Ishikawa (cell line): ENCODE data around the gene TLDC2.
A peak's percentile ranks its signal among the peaks of the same experiment; 100 is the strongest.

Experiments used
- CEBPB ChIP-seq: IDR thresholded peaks from 2 replicates; pipeline ENCODE4 v1.6.1; 2012
- CREB1 ChIP-seq: IDR thresholded peaks from 2 replicates; pipeline ENCODE4 v1.6.1; 2012; ENCODE audit warnings: low read depth
- EGR1 ChIP-seq: IDR thresholded peaks from 2 replicates; pipeline ENCODE4 v1.6.1; 2012
- EP300 ChIP-seq: IDR thresholded peaks from 2 replicates; pipeline ENCODE4 v1.6.1; 2012; ENCODE audit warnings: borderline replicate concordance
- FOXM1 ChIP-seq: IDR thresholded peaks from 2 replicates; pipeline ENCODE4 v1.6.1; 2012; ENCODE audit warnings: low read depth, borderline replicate concordance
- MAX ChIP-seq: IDR thresholded peaks from 2 replicates; pipeline ENCODE4 v1.6.1; 2012
- NFIC ChIP-seq: IDR thresholded peaks from 2 replicates; pipeline ENCODE4 v1.6.1; 2012
- RAD21 ChIP-seq: IDR thresholded peaks from 2 replicates; pipeline ENCODE4 v1.6.1; 2012; ENCODE audit warnings: low read depth
- REST ChIP-seq: IDR thresholded peaks from 2 replicates; pipeline ENCODE4 v1.6.1; 2012; ENCODE audit warnings: low read depth, mild to moderate bottlenecking
- TAF1 ChIP-seq: IDR thresholded peaks from 2 replicates; pipeline ENCODE4 v1.6.1; 2012; ENCODE audit warnings: low read depth, mild to moderate bottlenecking
- TCF12 ChIP-seq: IDR thresholded peaks from 2 replicates; pipeline ENCODE4 v1.6.1; 2012; ENCODE audit warnings: low read depth
- TEAD4 ChIP-seq: IDR thresholded peaks from 2 replicates; pipeline ENCODE4 v1.6.1; 2012
- YY1 ChIP-seq: IDR thresholded peaks from 2 replicates; pipeline ENCODE4 v1.6.1; 2012; ENCODE audit warnings: low read depth
- ZBTB7A ChIP-seq: IDR thresholded peaks from 2 replicates; pipeline ENCODE4 v1.6.1; 2012; ENCODE audit warnings: low read depth
- TF ChIP-seq, protein P1 (sequence below): IDR thresholded peaks from 2 replicates; pipeline ENCODE4 v1.6.1; 2012

The TLDC2 gene

GRCh38 chr20:36845288-36845971 is 30.5 kb upstream of the TLDC2 start:
- TF ChIP-seq TCF12 (no peak), CEBPB (no peak)
- TF ChIP-seq, protein P1, sequence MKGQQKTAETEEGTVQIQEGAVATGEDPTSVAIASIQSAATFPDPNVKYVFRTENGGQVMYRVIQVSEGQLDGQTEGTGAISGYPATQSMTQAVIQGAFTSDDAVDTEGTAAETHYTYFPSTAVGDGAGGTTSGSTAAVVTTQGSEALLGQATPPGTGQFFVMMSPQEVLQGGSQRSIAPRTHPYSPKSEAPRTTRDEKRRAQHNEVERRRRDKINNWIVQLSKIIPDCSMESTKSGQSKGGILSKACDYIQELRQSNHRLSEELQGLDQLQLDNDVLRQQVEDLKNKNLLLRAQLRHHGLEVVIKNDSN = no peak

DNA sequence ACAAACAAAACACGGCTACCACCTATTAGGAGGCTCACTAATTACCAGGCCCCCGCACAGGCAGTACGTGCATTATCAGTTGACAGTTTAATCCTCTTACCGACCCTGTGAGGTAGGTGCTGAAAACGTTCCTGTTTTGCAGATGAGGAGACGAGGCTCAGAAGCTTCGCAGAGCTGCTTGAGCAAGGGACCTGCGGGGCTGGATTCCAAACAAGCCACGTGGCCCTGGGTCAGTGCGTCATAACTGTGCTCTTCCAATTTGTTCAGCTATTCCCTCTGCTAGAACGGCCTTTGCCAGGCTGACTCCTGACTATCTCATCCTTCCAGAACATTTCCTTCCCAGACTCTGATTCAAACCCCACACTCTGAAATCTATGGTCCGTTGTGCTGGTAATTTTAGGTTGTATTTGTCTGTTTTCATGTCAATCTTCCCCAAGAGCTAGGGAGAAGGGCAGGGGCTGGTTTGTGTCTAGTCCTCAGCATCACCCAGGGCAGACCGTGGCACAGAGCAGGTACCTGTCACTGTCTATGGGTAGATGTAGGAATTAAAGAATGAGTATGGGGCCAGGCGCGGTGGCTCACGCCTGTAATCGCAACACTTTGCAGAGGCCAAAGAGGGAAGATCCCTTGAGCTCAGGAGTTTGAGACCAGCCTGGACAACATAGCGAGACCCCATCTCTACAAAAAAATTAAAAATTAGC is 28.8 kb upstream of the TLDC2 start:
- TF ChIP-seq EGR1 (no peak), TEAD4 (no peak), REST (no peak), MAX (peak; percentile 91), TCF12 (no peak), CEBPB (no peak)
- TF ChIP-seq, protein P1 = peak; percentile 90

DNA sequence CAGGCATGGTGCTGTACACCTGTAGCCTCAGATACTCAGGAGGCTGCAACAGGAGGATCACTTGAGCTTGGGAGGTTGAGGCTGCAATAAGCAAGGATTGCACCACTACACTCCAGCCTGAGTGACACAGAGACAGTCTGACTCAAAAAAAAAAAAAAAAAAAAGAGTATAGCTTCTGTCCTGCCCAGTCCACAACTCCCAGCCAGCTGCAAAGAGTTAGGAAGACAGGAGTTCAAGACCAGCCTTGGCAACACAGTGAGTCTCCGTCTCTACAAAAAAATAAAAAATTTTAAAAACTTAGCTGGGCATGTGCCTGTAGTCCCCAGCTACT is 28.3 kb upstream of the TLDC2 start:
- TF ChIP-seq EGR1 (no peak), EP300 (no peak), CEBPB (no peak), ZBTB7A (no peak)

- TF ChIP-seq REST (no peak), YY1 (no peak), TAF1 (no peak), NFIC (no peak), RAD21 (no peak), CREB1 (no peak), MAX (no peak), TCF12 (no peak), TEAD4 (no peak), EP300 (no peak), CEBPB (no peak), FOXM1 (no peak), EGR1 (no peak), ZBTB7A (no peak)
- TF ChIP-seq, protein P1 = no peak
Observed at GRCh38 chr20:36848078-36848660, 27.8 kb upstream of the TLDC2 start.

GRCh38 chr20:36848677-36849076 is 27.3 kb upstream of the TLDC2 start:
- TF ChIP-seq EP300 (no peak), NFIC (no peak), EGR1 (no peak), TAF1 (no peak), ZBTB7A (no peak), MAX (no peak), TCF12 (no peak), YY1 (no peak)
